Muscle layer of colon (tissue), 2 donors: Measurements from ENCODE around the gene RNF114.
"Not testable (repeated sequence)": the region's sequence is repeated elsewhere in the genome, so short reads cannot be mapped to it uniquely, and the experiment has no call there.

ENCODE experiments used
- H3K27ac ChIP-seq: one replicate; pipeline ENCODE4 v1.7.0; 2013; ENCODE audit warnings: low read depth, mild to moderate bottlenecking, low read length, moderate library complexity
- H3K27me3 ChIP-seq, 2 donors: one replicate each; pipeline ENCODE4 v1.7.0; 2013; ENCODE audit warnings: low read length in 2 of 2, mild to moderate bottlenecking in 2 of 2; ENCODE audit not compliant: insufficient read depth in 2 of 2, control insufficient read depth in 1 of 2
- H3K36me3 ChIP-seq: one replicate; pipeline ENCODE4 v1.7.0; 2013; ENCODE audit warnings: mild to moderate bottlenecking, low read length; ENCODE audit not compliant: insufficient read depth
- H3K4me1 ChIP-seq: one replicate; pipeline ENCODE4 v1.7.0; 2013; ENCODE audit warnings: mild to moderate bottlenecking, low read length; ENCODE audit not compliant: insufficient read depth
- H3K4me3 ChIP-seq, 2 donors: one replicate each; pipeline ENCODE4 v1.7.0; 2013; ENCODE audit warnings: low read length in 2 of 2, low read depth in 1 of 2, mild to moderate bottlenecking in 1 of 2, moderate library complexity in 1 of 2
- H3K9ac ChIP-seq: one replicate; pipeline ENCODE4 v1.7.0; 2013; ENCODE audit warnings: low read length
- H3K9me3 ChIP-seq: one replicate; pipeline ENCODE4 v1.7.0; 2013; ENCODE audit warnings: mild to moderate bottlenecking, low read length
- donor health status: abdominal sarcoma.
- donor health status: Adenocarcinoma of cecum.

The RNF114 gene

DNA sequence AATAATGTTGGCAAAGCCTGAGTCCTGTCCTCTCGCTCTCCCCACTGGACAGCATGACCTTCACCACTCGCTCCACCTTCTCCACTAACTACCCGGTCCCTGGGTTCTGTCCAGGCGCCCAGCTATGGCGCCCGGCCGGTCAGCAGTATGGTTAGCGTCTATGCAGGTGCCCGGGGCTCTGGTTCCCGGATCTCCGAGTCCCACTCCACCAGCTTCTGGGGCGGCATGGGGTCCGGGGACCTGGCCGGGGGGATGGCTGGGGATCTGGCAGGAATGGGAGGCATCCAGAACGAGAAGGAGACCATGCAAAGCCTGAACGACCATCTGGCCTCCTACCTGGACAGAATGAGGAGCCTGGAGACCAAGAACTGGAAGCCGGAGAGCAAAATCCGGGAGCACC, 20.5 kb downstream of the RNF114 start:
- Histone ChIP-seq H3K4me1 (no peaks in the 10 kb centered on the region), H3K9me3 (no peaks in the 10 kb centered on the region), H3K4me3 (no peak overlapping the region), H3K9ac (no peak overlapping the region), H3K36me3 (peaks cover 31% of the 10 kb centered on the region), H3K27ac (no peak overlapping the region), H3K27me3 (no peaks in the 10 kb centered on the region)

DNA sequence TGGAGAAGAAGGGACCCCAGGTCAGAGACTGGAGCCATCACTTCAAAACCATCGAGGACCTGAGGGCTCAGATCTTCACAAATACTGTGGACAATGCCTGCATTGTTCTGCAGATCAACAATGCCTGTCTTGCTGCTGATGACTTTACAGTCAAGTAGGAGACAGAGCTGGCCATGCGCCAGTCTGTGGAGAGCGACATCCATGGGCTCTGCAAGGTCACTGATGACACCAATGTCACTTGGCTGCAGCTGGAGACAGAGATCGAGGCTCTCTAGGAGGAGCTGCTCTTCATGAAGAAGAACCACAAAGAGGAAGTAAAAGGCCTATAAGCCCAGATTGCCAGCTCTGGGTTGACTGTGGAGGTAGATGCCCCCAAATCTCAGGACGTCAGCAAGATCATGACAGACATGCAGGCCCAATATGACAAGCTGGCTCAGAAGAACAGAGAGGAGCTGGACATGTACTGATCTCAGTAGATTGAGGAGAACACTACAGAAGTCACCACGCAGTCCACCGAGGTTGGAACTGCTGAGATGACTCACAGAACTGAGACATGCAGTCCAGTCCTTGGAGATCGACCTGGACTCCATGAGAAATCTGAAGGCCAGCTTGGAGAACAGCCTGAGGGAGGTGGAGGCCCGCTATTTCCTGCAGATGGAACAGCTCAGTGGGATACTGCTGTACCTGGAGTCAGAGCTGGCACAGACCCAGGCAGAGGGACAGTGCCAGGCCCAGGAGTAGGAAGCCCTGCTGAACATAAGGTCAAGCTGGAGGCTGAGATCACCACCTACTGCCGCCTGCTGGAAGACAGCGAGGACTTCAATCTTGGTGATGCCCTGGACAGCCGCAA, 21.1 kb downstream of the RNF114 start:
- not testable (repeated sequence) for H3K4me3 ChIP-seq, H3K27me3 ChIP-seq, H3K9ac ChIP-seq, H3K9me3 ChIP-seq, H3K27ac ChIP-seq, H3K4me1 ChIP-seq
- H3K36me3 ChIP-seq = peaks cover 25% of the 10 kb centered on the region

GRCh38 chr20:49961413-49961812, 25.2 kb downstream of the RNF114 start:
- H3K9me3 ChIP-seq = no peaks in the 10 kb centered on the region
- no peaks in the 10 kb centered on the region for H3K36me3 ChIP-seq
- no peaks in the 10 kb centered on the region for H3K27me3 ChIP-seq
- H3K9ac ChIP-seq = no peak overlapping the region
- no peak overlapping the region for H3K4me3 ChIP-seq
- H3K4me1 ChIP-seq = no peaks in the 10 kb centered on the region
- H3K27ac ChIP-seq = no peak overlapping the region

DNA sequence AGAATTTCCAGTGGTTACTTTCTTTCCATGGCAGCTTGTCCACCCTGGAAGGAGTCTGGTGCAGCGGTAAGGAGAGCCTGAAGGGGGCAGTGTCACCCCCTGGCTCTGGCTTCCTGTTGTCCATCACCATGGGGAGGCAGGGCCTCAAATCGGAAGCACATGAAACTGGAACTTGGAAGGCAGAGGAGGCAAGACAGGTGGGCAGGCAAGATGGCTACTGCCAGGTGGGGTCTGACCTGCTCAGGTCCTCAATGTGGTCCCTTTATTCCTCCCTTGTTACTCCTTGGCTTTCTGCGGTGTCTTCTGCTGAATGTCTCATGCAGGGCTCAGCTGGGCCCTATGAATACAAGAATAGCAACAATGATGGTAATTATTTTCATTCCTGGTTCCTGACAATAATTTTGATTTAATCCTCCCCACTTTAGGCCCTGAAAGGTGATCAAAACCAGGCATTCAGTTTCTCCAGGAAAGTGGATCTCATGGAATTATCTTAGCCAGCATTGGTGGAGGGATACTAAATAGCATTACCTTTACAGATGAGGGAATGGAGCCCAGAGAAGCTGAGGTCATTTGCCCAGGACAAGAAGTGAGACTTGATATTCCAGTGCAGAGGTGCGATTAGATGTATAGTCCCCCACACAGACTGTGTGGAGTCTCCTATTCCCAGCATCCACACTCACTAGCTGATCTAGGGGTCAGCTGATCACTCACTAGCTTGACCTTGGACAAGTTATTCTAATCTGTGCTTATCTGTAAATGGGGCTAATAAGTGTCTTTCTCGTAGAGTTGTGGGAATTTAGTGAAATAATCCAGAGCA, 29.0 kb downstream of the RNF114 start:
- Histone ChIP-seq H3K4me3 (no peak overlapping the region), H3K36me3 (no peaks in the 10 kb centered on the region), H3K9ac (no peak overlapping the region), H3K4me1 (no peaks in the 10 kb centered on the region), H3K27ac (no peak overlapping the region), H3K9me3 (no peaks in the 10 kb centered on the region), H3K27me3 (no peaks in the 10 kb centered on the region)

GRCh38 chr20:49965781-49966305, 29.6 kb downstream of the RNF114 start:
- Histone ChIP-seq H3K9me3 (no peaks in the 10 kb centered on the region), H3K9ac (no peak overlapping the region), H3K36me3 (no peaks in the 10 kb centered on the region), H3K27ac (no peak overlapping the region), H3K4me1 (no peaks in the 10 kb centered on the region), H3K27me3 (no peaks in the 10 kb centered on the region), H3K4me3 (no peak overlapping the region)

DNA sequence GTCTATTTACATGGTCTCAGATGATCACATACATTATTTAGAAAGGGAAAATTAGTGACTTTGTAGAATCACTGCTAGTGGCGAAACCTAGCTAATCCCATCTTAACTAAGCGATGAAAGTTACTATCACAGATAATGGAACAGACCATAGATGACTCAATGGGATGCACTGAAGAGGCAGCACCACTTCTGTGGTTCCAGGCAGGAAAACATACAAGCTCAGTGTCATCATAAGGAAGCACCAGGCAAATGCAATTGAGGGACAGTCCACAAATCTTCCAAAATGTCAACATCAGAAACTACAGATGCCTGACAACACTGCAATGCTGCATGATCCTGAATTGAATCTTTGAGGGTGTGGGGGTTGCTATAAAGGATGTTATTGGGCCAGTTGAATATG, 30.7 kb downstream of the RNF114 start:
- Histone ChIP-seq H3K4me3 (no peak overlapping the region), H3K4me1 (no peaks in the 10 kb centered on the region), H3K27me3 (no peaks in the 10 kb centered on the region), H3K27ac (no peak overlapping the region), H3K9me3 (no peaks in the 10 kb centered on the region), H3K36me3 (no peaks in the 10 kb centered on the region), H3K9ac (no peak overlapping the region)

GRCh38 chr20:49969234-49969633, 33.0 kb downstream of the RNF114 start:
- H3K4me3 ChIP-seq = no peak overlapping the region
- no peaks in the 10 kb centered on the region for H3K36me3 ChIP-seq
- H3K4me1 ChIP-seq = no peaks in the 10 kb centered on the region
- no peaks in the 10 kb centered on the region for H3K9me3 ChIP-seq
- no peak overlapping the region for H3K27ac ChIP-seq
- no peaks in the 10 kb centered on the region for H3K27me3 ChIP-seq
- H3K9ac ChIP-seq = no peak overlapping the region

- Histone ChIP-seq H3K27me3 (no peaks in the 10 kb centered on the region), H3K4me3 (no peak overlapping the region), H3K36me3 (no peaks in the 10 kb centered on the region), H3K4me1 (no peaks in the 10 kb centered on the region), H3K27ac (no peak overlapping the region), H3K9me3 (no peaks in the 10 kb centered on the region), H3K9ac (no peak overlapping the region)
These were observed 33.7 kb downstream of the RNF114 start for GRCh38 chr20:49969946-49970345.

GRCh38 chr20:49970498-49970897, 34.3 kb downstream of the RNF114 start:
- H3K9ac ChIP-seq = no peak overlapping the region
- H3K9me3 ChIP-seq = no peaks in the 10 kb centered on the region

DNA sequence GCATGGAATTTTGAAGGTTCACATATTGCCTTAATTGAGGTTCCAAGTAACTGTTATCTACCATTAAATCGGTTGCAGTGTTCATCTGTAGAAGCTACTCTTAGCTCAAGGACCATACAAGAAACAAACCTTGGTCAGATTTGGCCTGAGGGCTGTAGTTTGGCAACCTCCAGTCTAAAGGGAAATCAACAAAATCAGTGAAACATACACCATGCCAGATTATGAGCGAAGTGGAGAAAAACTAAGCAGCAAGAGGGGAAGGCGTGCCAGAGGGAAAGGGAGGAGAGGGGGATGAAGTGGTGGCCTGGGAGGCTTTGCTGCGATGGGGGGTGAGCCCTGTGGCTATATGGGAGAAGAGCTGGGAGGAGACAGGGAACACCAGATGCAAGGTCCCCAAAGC, 37.8 kb downstream of the RNF114 start:
- H3K9me3 ChIP-seq = no peaks in the 10 kb centered on the region
- no peaks in the 10 kb centered on the region for H3K36me3 ChIP-seq
- no peaks in the 10 kb centered on the region for H3K27me3 ChIP-seq
- no peaks in the 10 kb centered on the region for H3K4me1 ChIP-seq
- no peak overlapping the region for H3K27ac ChIP-seq
- H3K9ac ChIP-seq = no peak overlapping the region
- no peak overlapping the region for H3K4me3 ChIP-seq

More at GRCh38 chr20:49970498-49970897, 34.3 kb downstream of the RNF114 start:
- no peaks in the 10 kb centered on the region for H3K4me1 ChIP-seq
- no peaks in the 10 kb centered on the region for H3K27me3 ChIP-seq
- H3K36me3 ChIP-seq = no peaks in the 10 kb centered on the region
- no peak overlapping the region for H3K27ac ChIP-seq
- H3K4me3 ChIP-seq = no peak overlapping the region

- no peak overlapping the region for H3K4me3 ChIP-seq
- H3K27ac ChIP-seq = no peak overlapping the region
These were observed 40.3 kb downstream of the RNF114 start for GRCh38 chr20:49976542-49976941.

More at GRCh38 chr20:49976542-49976941, 40.3 kb downstream of the RNF114 start:
- H3K27me3 ChIP-seq = no peaks in the 10 kb centered on the region
- H3K9ac ChIP-seq = no peak overlapping the region
- H3K36me3 ChIP-seq = no peaks in the 10 kb centered on the region
- no peaks in the 10 kb centered on the region for H3K4me1 ChIP-seq
- H3K9me3 ChIP-seq = no peaks in the 10 kb centered on the region
